Right ventricle myocardium inferior (tissue), 1 donor: Measurements from ENCODE around the gene ANTXR1. TPM values are rescaled to one million over a fixed set of nuclear protein-coding genes. Genes with fewer than 3 reads are reported as not detected.

ENCODE experiments used
- ATAC-seq: fragments of 200-7000 bp; cut with Tn5 transposase; one replicate; pipeline ENCODE4 v1.9.1; 2020; ENCODE audit warnings: mild to moderate bottlenecking, moderate library complexity
- DNase-seq: peaks from one replicate; pipeline ENCODE4 v3.0.0; 2021; ENCODE audit errors: missing footprints
- intact Hi-C: fragments of 100-400 bp; cut with DNase I; formaldehyde crosslinking; loops from one replicate; pipeline ENCODE4 v1.11.0; 2022
- long read RNA-seq: library from polyadenylated mRNA; unstranded; transcript quantifications from one replicate; pipeline ENCODE4 v2.0.0, GENCODE V29; 2021
- total RNA-seq: library from RNA; stranded (reverse); fragmentation: NEBNext Ultra II Directional; extraction: Animal tissue kit (Norgen Biotek cat#: 25700); gene quantifications from one replicate; pipeline ENCODE4 v1.2.1, GENCODE V29; 2021
- donor health status: DM: no; HTN: yes; CAD: no; lungs with severe emphysema.

ANTXR1 gene
- 31.9 TPM for total RNA-seq
- long read RNA-seq, partial matches to known transcripts: 1 of 2 reads
- long read RNA-seq, other reads (novel, unspliced or antisense): 1 of 2 reads

DNA sequence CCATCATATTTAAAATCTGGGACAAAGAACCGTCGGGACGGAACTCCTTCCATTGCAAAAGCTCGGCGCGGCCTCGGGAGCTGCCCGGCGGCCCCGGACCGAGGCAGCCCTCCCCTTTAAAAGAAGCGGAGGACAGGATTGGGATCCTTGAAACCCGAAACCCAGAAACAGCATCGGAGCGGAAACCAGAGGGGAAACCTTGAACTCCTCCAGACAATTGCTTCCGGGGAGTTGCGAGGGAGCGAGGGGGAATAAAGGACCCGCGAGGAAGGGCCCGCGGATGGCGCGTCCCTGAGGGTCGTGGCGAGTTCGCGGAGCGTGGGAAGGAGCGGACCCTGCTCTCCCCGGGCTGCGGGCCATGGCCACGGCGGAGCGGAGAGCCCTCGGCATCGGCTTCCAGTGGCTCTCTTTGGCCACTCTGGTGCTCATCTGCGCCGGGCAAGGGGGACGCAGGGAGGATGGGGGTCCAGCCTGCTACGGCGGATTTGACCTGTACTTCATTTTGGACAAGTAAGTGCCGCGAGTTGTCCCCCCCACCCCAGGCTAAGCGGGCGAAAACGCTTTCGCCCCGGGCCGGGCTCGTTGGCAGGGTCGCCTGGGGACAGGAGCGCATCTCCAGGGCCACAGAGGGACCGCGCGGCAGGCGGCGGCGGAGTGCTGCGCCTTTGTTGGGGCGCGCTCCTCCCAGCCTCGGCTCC is at the start of gene ANTXR1:
ANTXR1 (plus strand) TSS at position 38 of the 698 bp plus-strand sequence; CDS start at position 359, 321 bp downstream.
- intact Hi-C loops: loop anchor here (1.0 to 10.0 kb wide), 2 partner anchors 162 to 294 kb away; no protein-coding TSS in a partner anchor

DNA sequence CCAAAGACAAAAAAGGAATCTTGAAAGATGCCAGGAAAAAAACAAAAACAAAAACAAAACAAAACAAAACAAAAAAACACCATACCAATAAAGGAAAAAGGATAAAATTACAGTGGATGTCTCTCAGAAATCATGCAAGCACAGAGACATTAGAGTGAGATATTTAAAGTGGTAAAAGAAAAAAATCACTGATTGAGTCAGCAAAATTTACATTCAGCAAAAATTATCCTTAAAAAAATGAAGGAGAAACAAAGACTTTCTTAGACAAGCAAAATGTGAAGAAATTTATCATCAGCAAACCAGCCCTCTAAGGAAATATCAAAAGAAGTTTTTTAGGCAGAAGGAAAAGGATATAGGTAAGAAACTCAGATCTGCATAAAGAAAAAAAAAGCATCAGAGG is 48.7 kb upstream of the ANTXR1 start:
- no peak for DNase-seq
- no peak for ATAC-seq
- intact Hi-C loops: no loop called here

More for the DNA sequence above, at the start of gene ANTXR1:
- no peak for DNase-seq
- peak; percentile 80 for ATAC-seq

DNA sequence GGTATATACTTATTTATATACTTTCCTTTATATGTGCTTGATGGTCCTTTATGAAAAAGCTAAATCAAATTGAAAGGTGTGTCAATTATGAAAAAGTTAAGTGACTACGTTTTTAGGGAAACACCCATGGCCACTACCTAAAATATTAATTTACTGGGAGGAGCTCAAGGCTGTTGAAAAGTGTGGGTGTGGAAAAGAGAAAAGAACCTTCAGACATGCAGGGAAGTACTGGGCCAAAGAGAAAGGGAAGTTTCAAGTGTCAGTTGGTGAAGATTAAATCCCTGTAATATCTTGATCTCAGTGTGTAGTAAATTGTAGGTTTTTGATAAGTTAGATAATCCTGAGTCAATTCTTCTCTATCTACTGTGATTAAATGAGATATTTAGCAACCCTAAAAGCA is 44.8 kb upstream of the ANTXR1 start:
- no peak for ATAC-seq
- intact Hi-C loops: no loop called here

DNA sequence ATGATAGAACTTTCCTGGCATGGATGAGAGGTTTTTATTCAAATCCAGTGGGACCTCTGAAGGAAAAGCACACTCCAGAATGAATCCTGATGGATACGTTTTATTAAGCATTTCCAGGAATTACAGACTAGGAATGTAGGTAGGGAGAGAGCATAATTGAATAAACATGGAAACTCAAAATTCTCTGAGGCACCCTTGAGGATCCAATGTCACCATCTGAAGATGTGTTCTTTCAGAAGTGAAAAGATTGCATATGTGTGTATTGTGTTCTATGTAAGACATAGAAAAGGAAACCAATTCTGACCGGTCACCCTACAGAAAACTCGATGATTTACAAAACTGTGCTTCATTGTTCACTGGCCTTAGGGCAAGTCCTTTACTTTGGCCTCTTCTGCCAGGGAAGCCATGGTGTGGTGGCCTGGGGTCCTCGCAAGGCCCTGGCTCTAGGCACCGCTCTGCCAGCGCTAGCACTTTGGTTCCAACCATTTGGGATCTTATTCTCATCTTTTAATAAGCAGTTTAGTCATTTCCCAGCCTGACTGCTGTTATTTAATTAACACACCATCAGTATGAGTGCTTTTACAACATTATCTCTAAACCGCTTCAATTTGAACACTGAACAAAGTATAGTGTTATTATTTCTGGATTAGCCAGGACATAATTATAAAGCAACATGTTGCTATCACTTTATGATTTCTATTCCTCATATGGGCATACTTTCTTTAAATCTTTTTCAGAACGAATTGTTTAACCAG is 43.1 kb upstream of the ANTXR1 start:
- intact Hi-C loops: no loop called here

More for the DNA sequence above, 44.8 kb upstream of the ANTXR1 start:
- no peak for DNase-seq

DNA sequence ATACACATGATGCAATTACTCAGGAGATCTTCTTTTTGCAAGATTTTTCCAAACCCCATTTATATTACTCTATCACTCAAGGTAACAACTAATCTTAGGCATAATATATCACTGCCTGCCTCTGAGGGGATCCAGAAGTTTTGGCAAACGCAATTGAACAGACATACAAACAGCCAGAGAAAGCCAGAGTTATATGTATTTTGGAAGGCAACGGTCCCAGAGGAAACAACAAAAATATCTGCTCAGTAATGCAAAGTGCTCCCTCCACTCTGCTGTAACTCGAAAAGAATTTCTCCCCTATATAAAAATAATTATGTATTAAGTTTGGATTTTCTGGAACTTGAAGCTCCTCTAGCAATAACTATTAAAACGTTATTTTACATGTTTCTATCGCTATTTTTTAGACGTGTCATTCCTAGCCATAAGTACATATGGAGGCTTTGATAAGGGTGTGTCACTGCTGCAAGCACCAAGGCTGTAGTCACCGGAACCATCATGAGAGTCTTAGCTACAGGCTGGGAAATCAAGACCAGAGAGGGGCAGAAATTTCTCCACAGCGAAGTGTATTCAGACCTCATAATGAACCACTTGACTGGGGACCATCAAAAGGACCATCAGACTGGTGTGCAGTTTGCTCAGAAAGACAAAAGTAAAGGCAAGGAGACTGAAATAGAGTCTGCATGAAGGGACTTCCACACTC is 42.3 kb upstream of the ANTXR1 start:
- DNase-seq: no peak
- no peak for ATAC-seq
- intact Hi-C loops: no loop called here

More for the DNA sequence above, 43.1 kb upstream of the ANTXR1 start:
- ATAC-seq (no peak), DNase-seq (no peak)

DNA sequence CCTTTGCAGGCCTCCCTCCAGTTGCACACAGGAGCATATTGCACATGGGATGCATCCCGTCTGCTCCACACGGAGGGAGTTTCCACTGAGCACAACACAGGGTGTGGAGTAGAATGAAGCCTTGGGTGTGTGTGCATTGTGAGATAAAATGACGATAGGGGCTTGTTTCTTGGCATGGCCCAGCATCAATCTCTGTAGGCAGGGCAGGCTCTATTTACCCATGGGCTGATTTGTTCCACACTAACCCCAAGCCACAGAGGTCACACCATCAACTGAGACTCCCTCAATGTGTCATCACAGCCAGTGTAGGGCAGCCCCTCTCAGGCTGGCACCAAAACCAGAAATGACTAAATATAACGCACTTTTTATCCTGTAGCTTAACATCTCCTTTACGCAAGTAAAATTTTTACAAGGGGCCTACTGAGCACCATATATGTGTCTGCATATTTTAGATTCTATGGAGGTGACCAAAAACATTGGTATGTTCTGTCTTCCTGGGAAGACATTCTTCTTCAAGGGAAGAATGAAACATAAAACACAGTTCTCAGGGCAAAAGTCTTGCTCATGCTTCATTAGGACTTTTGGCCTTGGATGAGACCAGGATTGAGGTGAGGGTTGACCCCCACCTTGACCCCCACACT is 41.3 kb upstream of the ANTXR1 start:
- ATAC-seq: no peak
- no peak for DNase-seq
- intact Hi-C loops: no loop called here

DNA sequence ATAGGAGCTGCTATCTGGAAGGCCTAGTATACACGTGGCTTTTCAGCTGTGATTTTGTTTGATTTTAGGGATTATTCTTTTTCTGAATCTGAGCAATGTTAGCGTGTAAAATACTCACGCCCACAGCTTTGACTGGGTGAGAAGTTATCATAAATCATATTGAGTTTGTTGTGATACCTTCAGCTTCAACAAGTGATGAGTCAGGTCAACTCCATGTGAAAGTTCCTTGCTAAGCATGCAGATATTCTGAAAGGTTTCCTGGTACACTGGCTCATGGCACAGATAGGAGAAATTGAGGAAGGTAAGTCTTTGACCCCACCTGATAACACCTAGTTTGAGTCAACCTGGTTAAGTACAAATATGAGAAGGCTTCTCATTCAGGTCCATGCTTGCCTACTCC is 38.7 kb upstream of the ANTXR1 start, which contains the start of gene GKN1:
GKN1 (plus strand) TSS at position 386 of the 400 bp plus-strand sequence. CDS start 42 bp downstream, outside the sequence.
- DNase-seq (no peak), ATAC-seq (no peak)
- intact Hi-C loops: no loop called here

DNA sequence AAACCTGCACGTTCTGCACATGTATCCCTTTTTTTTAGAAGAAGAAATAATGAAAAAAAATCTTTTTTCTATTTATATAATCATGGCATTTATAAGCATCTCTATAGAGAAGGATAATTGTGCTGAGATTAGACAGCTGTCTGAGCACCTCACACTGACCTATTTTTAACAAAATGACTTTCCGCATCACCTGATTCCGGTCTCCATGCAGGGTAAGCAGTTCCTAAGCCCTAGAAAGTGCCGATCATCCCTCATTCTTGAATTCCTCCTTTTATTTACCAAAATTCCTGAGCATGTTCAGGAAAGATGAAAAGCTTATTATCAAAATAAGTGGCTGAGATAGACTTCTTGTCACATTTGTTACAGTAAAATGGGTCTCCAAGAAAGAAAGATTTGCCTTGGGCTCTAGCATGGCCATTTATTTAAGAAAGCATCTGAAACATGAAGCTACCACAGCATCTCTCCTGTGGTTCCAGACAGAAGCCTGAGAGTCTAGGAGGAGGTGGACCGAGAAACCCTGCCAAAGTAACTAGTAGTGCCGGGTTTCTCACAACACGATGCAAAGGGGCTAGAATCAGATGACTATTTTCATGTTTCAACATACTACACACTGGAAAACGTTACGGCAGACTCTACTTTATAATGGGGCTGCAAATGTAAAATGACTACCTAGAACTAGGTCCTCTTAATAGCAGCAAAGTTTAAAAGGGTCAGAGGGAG is 37.9 kb upstream of the ANTXR1 start:
- DNase-seq (no peak), ATAC-seq (no peak)
- intact Hi-C loops: no loop called here

DNA sequence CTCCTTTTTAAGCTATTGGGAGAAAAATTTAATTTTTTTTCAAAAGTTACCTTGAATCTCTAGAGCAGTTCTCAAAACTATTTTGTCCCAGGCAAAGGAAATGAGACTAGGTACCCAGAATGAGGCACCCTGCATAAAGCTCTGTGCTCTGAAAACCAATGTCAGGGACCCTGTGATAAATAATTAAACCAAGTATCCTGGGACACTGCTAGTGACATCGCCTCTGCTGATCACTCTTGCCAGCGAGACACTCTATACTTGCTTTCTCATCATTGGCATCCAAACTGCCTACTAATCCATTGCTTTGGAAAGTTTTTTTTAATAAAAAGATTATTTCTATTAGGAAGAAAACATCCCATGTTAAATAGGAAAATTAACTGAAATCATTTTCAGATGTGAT is 37.1 kb upstream of the ANTXR1 start:
- no peak for DNase-seq
- intact Hi-C loops: no loop called here
- ATAC-seq: no peak

DNA sequence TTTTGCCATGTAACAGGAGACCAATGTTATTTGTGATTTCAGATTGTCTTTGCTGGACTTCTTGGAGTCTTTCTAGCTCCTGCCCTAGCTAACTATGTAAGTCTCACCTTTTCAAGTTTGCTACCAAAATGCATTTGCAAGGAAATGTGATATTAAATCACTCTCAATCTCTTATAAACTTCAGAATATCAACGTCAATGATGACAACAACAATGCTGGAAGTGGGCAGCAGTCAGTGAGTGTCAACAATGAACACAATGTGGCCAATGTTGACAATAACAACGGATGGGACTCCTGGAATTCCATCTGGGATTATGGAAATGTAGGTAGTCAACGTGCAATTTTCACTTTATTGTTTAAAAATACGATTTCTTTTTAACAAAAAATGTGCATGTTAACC is 35.5 kb upstream of the ANTXR1 start:
- no peak for DNase-seq
- intact Hi-C loops: no loop called here
- no peak for ATAC-seq

DNA sequence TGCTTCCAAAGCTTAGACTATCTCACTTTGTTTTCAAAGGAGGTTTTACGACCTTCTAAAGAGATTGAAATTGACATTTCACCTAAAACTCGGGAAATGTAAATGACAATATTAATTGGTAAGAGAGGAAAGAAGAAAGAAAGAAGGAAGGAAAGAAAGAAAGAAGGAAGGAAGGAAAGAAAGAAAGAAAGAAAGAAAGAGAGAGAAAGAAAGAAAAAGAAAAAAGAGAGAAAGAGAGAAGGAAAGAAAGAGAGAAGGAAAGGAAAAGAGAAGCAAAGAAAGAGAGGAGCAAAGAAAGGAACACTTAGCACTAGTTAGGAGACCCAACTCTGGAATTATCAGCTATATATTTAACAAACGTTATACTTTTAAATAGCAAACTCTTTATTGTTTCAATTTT is 34.9 kb upstream of the ANTXR1 start:
- intact Hi-C loops: no loop called here

DNA sequence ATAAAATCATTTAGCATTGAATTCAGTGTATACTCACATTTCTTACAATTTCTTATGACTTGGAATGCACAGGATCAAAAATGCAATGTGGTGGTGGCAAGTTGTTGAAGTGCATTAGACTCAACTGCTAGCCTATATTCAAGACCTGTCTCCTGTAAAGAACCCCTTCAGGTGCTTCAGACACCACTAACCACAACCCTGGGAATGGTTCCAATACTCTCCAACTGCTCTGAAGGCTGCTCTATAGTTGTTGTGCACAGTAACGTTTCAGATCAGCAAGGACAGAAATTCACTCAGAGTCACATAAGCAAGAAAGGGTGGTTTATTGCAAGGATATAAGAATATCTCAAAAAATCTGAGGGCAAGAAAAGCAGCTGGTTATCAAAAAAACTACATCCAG is 32.0 kb upstream of the ANTXR1 start:
- intact Hi-C loops: no loop called here
- DNase-seq (no peak), ATAC-seq (no peak)

More for the DNA sequence above, 34.9 kb upstream of the ANTXR1 start:
- DNase-seq (no peak), ATAC-seq (no peak)

DNA sequence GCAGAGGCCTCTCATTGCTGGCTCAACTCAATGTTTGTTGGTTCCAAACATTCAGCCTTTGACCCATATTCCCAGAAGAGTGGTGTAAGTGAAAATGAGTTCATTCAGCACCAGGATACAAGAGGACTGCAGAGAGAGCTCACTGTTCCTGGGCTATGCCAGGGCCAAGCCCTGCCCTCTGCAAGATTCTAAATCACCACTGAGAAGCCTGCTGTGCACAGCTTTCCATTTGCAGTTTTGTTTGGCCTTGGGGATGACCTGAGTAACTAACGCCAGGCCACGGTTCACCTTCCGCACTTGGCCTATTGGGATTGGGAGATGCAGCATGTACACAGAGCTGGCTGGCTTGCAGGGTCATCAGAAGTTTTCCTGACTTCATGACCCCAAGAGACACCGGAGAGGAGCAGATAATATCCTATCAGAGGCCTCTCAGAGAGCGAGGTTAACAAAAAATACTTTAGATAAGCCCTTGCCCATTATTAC is 25.9 kb upstream of the ANTXR1 start:
- ATAC-seq: peak; percentile 94
- intact Hi-C loops: no loop called here
- no peak for DNase-seq

DNA sequence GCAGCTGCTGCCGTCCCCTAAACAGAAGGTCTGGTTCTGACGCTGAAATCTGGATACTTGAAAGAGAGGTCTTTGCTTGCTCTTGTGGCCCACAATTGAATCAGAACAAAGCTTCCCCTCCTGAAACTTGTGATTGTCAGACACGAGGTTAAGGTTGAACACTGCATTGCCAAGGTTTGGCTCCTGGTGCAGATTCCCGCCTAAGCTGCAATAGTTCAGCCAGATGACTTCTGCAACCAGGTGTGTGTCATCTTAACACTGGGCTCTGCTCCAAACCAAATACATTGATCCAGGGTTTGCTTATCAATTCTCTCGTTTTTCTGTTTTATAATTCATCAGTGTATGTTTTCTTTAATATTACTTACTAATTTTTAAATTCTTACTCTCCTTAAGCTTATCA is 23.9 kb upstream of the ANTXR1 start:
- ATAC-seq: no peak
- intact Hi-C loops: no loop called here
- DNase-seq: no peak

DNA sequence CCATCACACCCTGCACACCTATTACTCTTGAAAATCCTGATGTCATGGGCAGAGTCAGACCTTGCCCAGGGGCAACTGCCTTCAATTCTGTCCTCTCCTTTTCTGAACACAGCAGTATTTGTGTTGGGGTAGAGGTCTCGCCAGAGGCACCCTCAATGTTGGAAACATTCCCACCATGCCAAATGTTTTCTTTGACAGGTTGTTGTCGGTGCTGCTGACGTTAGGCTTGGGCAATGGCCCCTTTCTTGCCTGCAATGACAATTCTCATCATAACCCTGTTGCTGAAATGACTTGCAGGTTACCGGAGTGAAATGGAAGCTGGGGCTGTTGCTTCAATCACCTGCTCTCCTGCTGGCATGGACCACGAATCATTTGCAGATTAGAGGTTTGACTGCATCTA is 20.6 kb upstream of the ANTXR1 start:
- ATAC-seq: no peak
- intact Hi-C loops: no loop called here
- no peak for DNase-seq

DNA sequence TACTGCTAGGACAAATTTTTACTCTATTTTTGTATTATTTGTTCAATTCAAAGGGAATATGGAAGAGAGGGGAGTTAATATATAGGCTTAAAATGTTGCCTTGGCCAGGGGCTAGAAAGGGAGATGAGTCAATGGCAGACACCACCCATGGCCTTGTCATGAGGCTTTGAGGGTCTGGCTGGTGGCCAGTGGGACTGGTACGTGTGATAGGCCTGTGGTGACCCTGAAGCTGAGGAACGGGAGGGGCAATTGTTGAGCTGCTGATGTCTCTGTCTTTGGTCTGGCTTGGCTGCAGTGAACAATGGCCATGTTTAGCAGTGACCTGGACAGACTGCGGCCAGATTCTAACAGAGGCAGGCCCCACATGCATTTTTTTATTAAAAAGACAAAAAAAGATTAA is 20.0 kb upstream of the ANTXR1 start:
- intact Hi-C loops: no loop called here
- DNase-seq (no peak), ATAC-seq (no peak)

DNA sequence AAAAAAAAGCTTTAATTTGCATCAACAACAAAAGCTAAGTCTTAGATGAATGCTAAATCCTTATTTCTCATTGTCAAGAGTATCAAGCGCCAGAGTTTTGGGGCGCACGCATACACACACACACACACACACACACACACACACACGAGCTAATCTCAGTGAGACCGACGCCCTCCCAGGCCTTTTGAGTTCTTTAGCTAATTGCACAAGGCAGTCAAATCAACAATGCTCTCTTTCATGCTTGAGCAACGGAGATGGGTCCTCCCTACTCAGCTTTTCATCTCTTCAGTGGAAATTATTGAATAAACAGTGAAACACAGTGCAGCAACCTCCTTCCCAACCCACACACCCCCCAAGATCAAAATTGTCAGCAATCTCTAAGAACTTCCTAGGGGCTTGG is 19.3 kb upstream of the ANTXR1 start:
- DNase-seq (no peak), ATAC-seq (peak; percentile 70)
- intact Hi-C loops: no loop called here

DNA sequence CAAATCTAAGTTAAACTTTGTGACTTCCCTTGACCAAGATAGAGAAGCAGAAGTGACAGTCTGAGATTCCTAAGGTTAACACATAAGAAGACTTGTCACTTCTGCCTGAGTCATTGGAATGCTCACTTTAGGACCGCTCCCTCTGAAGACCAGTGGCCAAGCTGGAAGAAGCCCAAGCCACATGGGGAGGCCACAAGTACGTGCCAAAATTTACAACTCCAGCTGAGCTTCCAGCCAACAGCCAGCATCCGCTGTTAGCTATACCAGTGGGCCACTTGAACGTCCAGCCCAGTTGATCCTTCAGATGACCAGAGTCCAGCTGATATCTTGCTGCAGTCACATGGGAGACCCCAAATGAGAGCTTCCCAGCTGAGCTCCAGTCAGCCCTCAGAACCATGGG is 18.1 kb upstream of the ANTXR1 start:
- intact Hi-C loops: no loop called here
- DNase-seq: peak; percentile 83

More for the DNA sequence above, 18.1 kb upstream of the ANTXR1 start:
- peak; percentile 86 for ATAC-seq
